Right cardiac atrium (tissue), 5 donors: ENCODE results near the gene TRIM52. TPM values are rescaled to one million over a fixed set of nuclear protein-coding genes. Genes with fewer than 3 reads are reported as not detected.
A peak's percentile ranks its signal among the peaks of the same experiment; 100 is the strongest.
"Not testable (repeated sequence)": the region's sequence is repeated elsewhere in the genome, so short reads cannot be mapped to it uniquely, and the experiment has no call there.

Source experiments
- ATAC-seq, 2 donors: fragments of 200-7000 bp; cut with Tn5 transposase; one replicate each; pipeline versions ENCODE4 v1.8.0 to v1.9.1; 2020; ENCODE audit warnings: moderate library complexity in 2 of 2, mild to moderate bottlenecking in 1 of 2
- DNase-seq, 3 donors: peaks; one replicate each; pipeline ENCODE4 v3.0.0-alpha.2; 2020
- H3K27ac ChIP-seq: one replicate; pipeline ENCODE4 v1.5.1; 2013; ENCODE audit warnings: mild to moderate bottlenecking, low read length, control low read depth, moderate library complexity
- H3K27me3 ChIP-seq: one replicate; pipeline ENCODE4 v1.6.1; 2013; ENCODE audit not compliant: control insufficient read depth, insufficient read depth
- H3K4me1 ChIP-seq: one replicate; pipeline ENCODE4 v1.6.1; 2013; ENCODE audit warnings: low read length; ENCODE audit not compliant: control insufficient read depth, insufficient read depth
- H3K4me3 ChIP-seq: one replicate; pipeline ENCODE4 v1.5.1; 2013; ENCODE audit warnings: low read length, control low read depth
- H3K9me3 ChIP-seq: one replicate; pipeline ENCODE4 v1.6.1; 2013; ENCODE audit warnings: low read length; ENCODE audit not compliant: control insufficient read depth
- WGBS: extraction: QIAGEN DNeasy Blood & Tissue Kit; methylation state at CpG from one replicate; pipeline ENCODE4 v1.1.7; 2013; 5-methylcytosine and 5-hydroxymethylcytosine counted together
- intact Hi-C, 4 donors: fragments of 100-400 bp; cut with DNase I; formaldehyde crosslinking; loops; one replicate each; pipeline versions ENCODE4 v1.11.0 to v1.14.0; 2022 to 2023
- polyA plus RNA-seq: library from polyadenylated mRNA; stranded (reverse); fragments of 200-250 nt; gene quantifications from one replicate; pipeline ENCODE4 v1.2.3, GENCODE V29; 2013
- total RNA-seq, 4 donors: library from RNA; stranded (reverse); fragmentation: NEBNext Ultra II Directional; extraction: Animal tissue kit (Norgen Biotek cat#: 25700); gene quantifications; one replicate each; pipeline ENCODE4 v1.2.1, GENCODE V29; 2021
- donor health status: healthy with polysubstance abuse.
- donor health status: DM: no; HTN: yes; CAD: no.
- donor health status: DM: no; HTN: no; CAD: no.
- donor health status: DM: no; HTN: yes; CAD: no; lungs with severe emphysema.
- donor health status: DM: yes; HTN: yes; CAD: no.

The TRIM52 gene
- total and polyA plus RNA-seq, 5 donors, result 8.2 to 11.6 (median 9.8) TPM

GRCh38 chr5:181220178-181220515, 40.8 kb downstream of the TRIM52 start:
- no peak overlapping the region for H3K27ac ChIP-seq
- WGBS, result 91% methylated on average over 10 of the region's 10 CpGs
- peaks cover 4% of the 10 kb centered on the region for H3K4me1 ChIP-seq
- no peak overlapping the region for H3K4me3 ChIP-seq
- H3K9me3 ChIP-seq, result no peaks in the 10 kb centered on the region
- ATAC-seq (no peak), DNase-seq (peak in 1 of 3 donors; percentile 56)
- intact Hi-C loops, result loop anchor here in 2 of 4 donors (5.0 kb wide), 1 partner anchor 33 kb away; no protein-coding TSS in a partner anchor
- no peaks in the 10 kb centered on the region for H3K27me3 ChIP-seq

- DNase-seq, result peak in 2 of 3 donors; percentile 55 to 66
- intact Hi-C loops, result loop anchor here in 2 of 4 donors (5.0 kb wide), 1 partner anchor 32 kb away; no protein-coding TSS in a partner anchor
- WGBS, result 72% methylated on average over 49 of the region's 49 CpGs
- no peaks in the 10 kb centered on the region for H3K27me3 ChIP-seq
- no peak for ATAC-seq
- H3K27ac ChIP-seq, result no peak overlapping the region
- H3K9me3 ChIP-seq, result no peaks in the 10 kb centered on the region
- H3K4me1 ChIP-seq, result peaks cover 4% of the 10 kb centered on the region
- H3K4me3 ChIP-seq, result no peak overlapping the region
These were observed 41.4 kb downstream of the TRIM52 start for GRCh38 chr5:181219262-181220177.

GRCh38 chr5:181218795-181219124, 42.2 kb downstream of the TRIM52 start:
- Histone ChIP-seq H3K9me3 (no peaks in the 10 kb centered on the region), H3K4me3 (no peak overlapping the region), H3K27me3 (no peaks in the 10 kb centered on the region), H3K27ac (no peak overlapping the region), H3K4me1 (no peaks in the 10 kb centered on the region)
- WGBS, result 38% methylated on average over 10 of the region's 10 CpGs
- ATAC-seq (no peak), DNase-seq (no peak)
- intact Hi-C loops, result no loop called here

- intact Hi-C loops, result no loop called here
- no peaks in the 10 kb centered on the region for H3K9me3 ChIP-seq
- H3K27ac ChIP-seq, result peak overlapping the region; percentile 87
- DNase-seq (peak in 2 of 3 donors; percentile 54 to 57), ATAC-seq (no peak)
- WGBS, result 4% methylated on average over 13 of the region's 13 CpGs
- no peaks in the 10 kb centered on the region for H3K27me3 ChIP-seq
- no peaks in the 10 kb centered on the region for H3K4me1 ChIP-seq
- H3K4me3 ChIP-seq, result peak overlapping the region; percentile 52
These were observed 43.2 kb downstream of the TRIM52 start for GRCh38 chr5:181217803-181218062.

GRCh38 chr5:181217111-181217802, 43.7 kb downstream of the TRIM52 start:
- 1% methylated on average over 46 of the region's 46 CpGs for WGBS

GRCh38 chr5:181215997-181216989, 44.6 kb downstream of the TRIM52 start:
- H3K27me3 ChIP-seq, result no peaks in the 10 kb centered on the region
- ATAC-seq (no peak), DNase-seq (no peak)
- H3K4me1 ChIP-seq, result no peaks in the 10 kb centered on the region
- H3K4me3 ChIP-seq, result peak overlapping the region; percentile 52
- H3K27ac ChIP-seq, result no peak overlapping the region
- 34% methylated on average over 44 of the region's 44 CpGs for WGBS
- intact Hi-C loops, result no loop called here
- no peaks in the 10 kb centered on the region for H3K9me3 ChIP-seq

More at GRCh38 chr5:181217111-181217802, 43.7 kb downstream of the TRIM52 start:
- DNase-seq (peak; percentile 56 to 82 (median 81)), ATAC-seq (peak; percentile 39 to 53)
- Histone ChIP-seq H3K9me3 (no peaks in the 10 kb centered on the region), H3K27ac (peak overlapping the region; percentile 87), H3K4me1 (no peaks in the 10 kb centered on the region), H3K27me3 (no peaks in the 10 kb centered on the region), H3K4me3 (peak overlapping the region; percentile 52)
- intact Hi-C loops, result no loop called here

GRCh38 chr5:181214249-181214648, 46.7 kb downstream of the TRIM52 start:
- 94% methylated on average over 10 of the region's 10 CpGs for WGBS
- H3K9me3 ChIP-seq, H3K27me3 ChIP-seq, H3K27ac ChIP-seq, DNase-seq, ATAC-seq, H3K4me1 ChIP-seq, intact Hi-C loops, H3K4me3 ChIP-seq: not testable (repeated sequence)

GRCh38 chr5:181212934-181213333, 48.0 kb downstream of the TRIM52 start:
- no peaks in the 10 kb centered on the region for H3K9me3 ChIP-seq
- no peaks in the 10 kb centered on the region for H3K4me1 ChIP-seq
- H3K4me3 ChIP-seq, result no peak overlapping the region
- DNase-seq (no peak), ATAC-seq (no peak)
- intact Hi-C loops, result no loop called here
- 48% methylated on average over 2 of the region's 2 CpGs for WGBS
- no peaks in the 10 kb centered on the region for H3K27me3 ChIP-seq
- H3K27ac ChIP-seq, result peak overlapping the region; percentile 11

- intact Hi-C loops, result no loop called here
- Histone ChIP-seq H3K27ac (peak overlapping the region; percentile 94), H3K27me3 (no peaks in the 10 kb centered on the region), H3K9me3 (no peaks in the 10 kb centered on the region), H3K4me1 (no peaks in the 10 kb centered on the region), H3K4me3 (no peak overlapping the region)
- peak in 1 of 2 donors; percentile 18 for ATAC-seq
- WGBS, result 70% methylated on average over 6 of the region's 6 CpGs
- DNase-seq, result no peak
These were observed 48.9 kb downstream of the TRIM52 start for GRCh38 chr5:181212080-181212479.

GRCh38 chr5:181211208-181211607, 49.7 kb downstream of the TRIM52 start:
- Histone ChIP-seq H3K4me3 (no peak overlapping the region), H3K9me3 (no peaks in the 10 kb centered on the region), H3K4me1 (no peaks in the 10 kb centered on the region), H3K27ac (peak overlapping the region; percentile 24), H3K27me3 (no peaks in the 10 kb centered on the region)
- 42% methylated on average over 7 of the region's 7 CpGs for WGBS
- ATAC-seq (no peak), DNase-seq (no peak)
- intact Hi-C loops, result no loop called here
